Stimulated activated CD4-positive, alpha-beta T cell treated with anti-CD3 and anti-CD28 coated beads, Interleukin-2, amount 100 ng/mL, for 4 hours (primary cell): ENCODE measurements around the gene TLR3.
"Not testable (repeated sequence)": the region's sequence is repeated elsewhere in the genome, so short reads cannot be mapped to it uniquely, and the experiment has no call there.

ENCODE experiments used
- DNase-seq: peaks from one replicate; pipeline ENCODE4 v3.0.0-alpha.2; 2020; ENCODE audit warnings: low read depth

The TLR3 gene

GRCh38 chr4:186068581-186069348 lies at the start of gene TLR3:
TSS of gene TLR3 (plus strand) at chr4:186069156. CDS start at chr4:186076620, 7,464 bp downstream.
- no peak for DNase-seq

- no peak for DNase-seq
These were observed 49.7 kb upstream of the TLR3 start for GRCh38 chr4:186019269-186019668.

- DNase-seq = no peak
These were observed 48.7 kb upstream of the TLR3 start for GRCh38 chr4:186020106-186020792.

- DNase-seq = no peak
These were observed 48.1 kb upstream of the TLR3 start for GRCh38 chr4:186020793-186021407.

- no peak for DNase-seq
These were observed 47.3 kb upstream of the TLR3 start for GRCh38 chr4:186021461-186022167.

- no peak for DNase-seq
These were observed 45.0 kb upstream of the TLR3 start for GRCh38 chr4:186023975-186024374.

- DNase-seq = no peak
These were observed 44.1 kb upstream of the TLR3 start for GRCh38 chr4:186024637-186025407.

GRCh38 chr4:186025408-186025690 lies 43.6 kb upstream of the TLR3 start:
- no peak for DNase-seq

GRCh38 chr4:186027405-186027804 lies 41.6 kb upstream of the TLR3 start:
- DNase-seq = no peak

GRCh38 chr4:186029571-186030398 lies 39.2 kb upstream of the TLR3 start:
- no peak for DNase-seq

- DNase-seq = no peak
These were observed 38.6 kb upstream of the TLR3 start for GRCh38 chr4:186030399-186030775.

GRCh38 chr4:186030795-186031194 lies 38.2 kb upstream of the TLR3 start:
- DNase-seq = no peak

- no peak for DNase-seq
These were observed 36.7 kb upstream of the TLR3 start for GRCh38 chr4:186032259-186032658.

- no peak for DNase-seq
These were observed 35.9 kb upstream of the TLR3 start for GRCh38 chr4:186033027-186033426.

GRCh38 chr4:186034613-186035012 lies 34.3 kb upstream of the TLR3 start:
- not testable (repeated sequence) for DNase-seq

- no peak for DNase-seq
These were observed 31.9 kb upstream of the TLR3 start for GRCh38 chr4:186036976-186037581.

GRCh38 chr4:186037692-186038658 lies 31.0 kb upstream of the TLR3 start:
- DNase-seq = no peak

GRCh38 chr4:186039697-186040096 lies 29.3 kb upstream of the TLR3 start:
- DNase-seq = no peak

- no peak for DNase-seq
These were observed 28.6 kb upstream of the TLR3 start for GRCh38 chr4:186040316-186040715.
